RCC 7860 (cell line): ENCODE results near the gene UAP1.
A peak's percentile ranks its signal among the peaks of the same experiment; 100 is the strongest.

Experiments used
- DNase-seq: peaks from one replicate; pipeline ENCODE4 v3.0.0-alpha.2; 2015; ENCODE audit warnings: low spot score
- FAIRE-seq: peaks from 2 replicates; lab custom pipeline; 2012; peaks lifted over from hg19 to GRCh38; lab: Jason Lieb, UNC

UAP1 gene

GRCh38 chr1:162561616-162562469 is at the start of gene UAP1:
TSS of gene UAP1 (plus strand) at chr1:162561722. CDS start at chr1:162566069, 4,347 bp downstream.
- DNase-seq = no peak
- no peak for FAIRE-seq

DNA sequence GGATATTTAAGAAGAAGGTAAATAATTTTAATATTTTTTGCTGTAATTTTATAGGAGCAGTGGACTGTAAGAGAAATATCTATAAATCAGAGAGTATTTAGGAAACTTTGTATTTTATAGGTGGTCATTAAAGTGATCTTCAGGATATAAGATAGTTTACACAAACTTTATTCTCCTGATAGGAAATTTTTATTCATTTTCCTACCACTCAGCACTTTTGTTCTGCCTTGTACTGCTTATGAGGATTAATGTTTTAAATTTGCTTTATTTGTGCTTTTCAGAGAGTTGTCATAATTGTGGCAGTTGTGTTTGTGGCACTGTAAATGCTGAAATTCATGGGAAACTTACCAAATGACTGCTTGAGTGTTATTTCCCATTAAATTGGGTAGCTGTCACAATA is 34.2 kb upstream of the UAP1 start:
- DNase-seq = no peak
- FAIRE-seq = no peak

- DNase-seq (no peak), FAIRE-seq (no peak)
Measured at GRCh38 chr1:162530307-162530987, 31.1 kb upstream of the UAP1 start.

- no peak for DNase-seq
- no peak for FAIRE-seq
Measured at GRCh38 chr1:162530988-162531319, 30.6 kb upstream of the UAP1 start.

- DNase-seq (no peak), FAIRE-seq (no peak)
Measured at GRCh38 chr1:162535501-162535900, 26.0 kb upstream of the UAP1 start.

GRCh38 chr1:162536511-162536910 is 25.0 kb upstream of the UAP1 start:
- FAIRE-seq = no peak
- DNase-seq = peak; percentile 46

- FAIRE-seq = no peak
- DNase-seq = no peak
Measured at GRCh38 chr1:162537216-162537615, 24.3 kb upstream of the UAP1 start.

DNA sequence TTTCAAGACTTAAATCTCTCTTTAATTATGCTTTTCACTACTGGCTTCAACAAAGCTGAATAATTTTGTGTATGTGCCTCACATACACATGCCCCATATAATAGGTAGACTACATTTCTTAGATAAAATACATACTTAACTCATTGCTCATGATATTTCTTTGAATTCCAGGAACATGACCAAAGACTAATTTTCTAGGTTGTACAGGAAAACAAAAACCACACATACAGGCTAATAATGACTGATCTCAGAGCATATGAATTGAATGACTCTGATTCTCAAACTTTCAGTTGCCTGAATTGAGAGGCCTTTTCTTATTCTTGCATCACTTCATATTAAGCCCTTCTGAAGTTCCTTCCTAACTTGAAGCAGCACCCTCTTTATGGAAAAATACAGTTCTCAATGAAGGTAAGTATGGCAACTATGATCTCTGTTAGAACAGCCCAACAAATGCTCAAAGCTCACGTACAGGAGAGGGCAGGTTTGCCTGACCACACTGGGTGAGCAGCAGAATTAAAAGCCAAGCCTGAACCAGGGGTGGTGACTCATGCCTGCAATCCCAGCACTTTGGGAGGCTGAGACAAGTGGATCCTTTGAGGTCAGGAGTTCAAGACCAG is 22.6 kb upstream of the UAP1 start:
- DNase-seq = peak; percentile 100
- FAIRE-seq = peak; percentile 92

DNA sequence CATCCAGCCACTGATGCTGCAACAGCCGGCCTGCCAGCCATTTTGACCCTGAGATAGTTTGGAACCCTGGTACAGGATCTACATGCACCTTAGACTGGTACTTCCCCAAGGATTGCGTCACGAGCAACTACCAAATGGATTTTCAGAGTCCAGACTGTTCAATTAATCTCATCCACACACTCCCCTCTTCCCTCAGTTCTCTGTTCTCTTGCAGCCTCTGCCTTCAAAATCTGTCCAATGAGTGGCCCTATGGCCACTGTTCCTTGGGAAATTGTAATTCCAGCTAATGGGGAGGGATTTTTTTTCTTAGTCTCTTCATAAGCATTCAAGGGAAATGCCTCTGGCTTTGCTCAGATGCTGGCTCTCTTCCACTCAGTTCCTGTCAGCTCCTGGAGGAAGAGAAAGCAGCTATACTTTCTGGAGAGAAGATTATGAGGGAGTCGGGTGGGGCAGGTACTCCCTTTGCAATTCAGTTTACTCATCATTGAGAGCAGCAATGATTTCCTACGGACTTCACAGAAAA is 19.8 kb upstream of the UAP1 start:
- FAIRE-seq = peak; percentile 83
- peak; percentile 92 for DNase-seq

DNA sequence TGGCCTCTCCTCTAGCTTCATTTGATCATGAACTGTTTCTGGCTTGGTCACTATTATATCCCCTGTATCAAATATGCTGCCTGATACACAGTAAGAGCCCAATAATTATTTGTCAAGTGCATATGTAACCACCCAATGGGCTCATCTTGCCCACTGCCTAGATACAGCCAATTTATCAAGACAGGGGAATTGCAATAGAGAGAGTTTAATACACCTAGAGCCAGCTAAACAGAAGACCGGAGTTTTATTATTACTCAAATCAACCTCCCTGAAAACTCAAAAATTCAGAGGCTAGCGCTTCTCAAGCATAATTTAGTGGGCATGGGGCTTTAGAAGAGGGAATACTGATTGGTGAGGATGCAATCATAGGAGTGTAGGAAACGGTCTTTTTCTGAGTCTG is 18.3 kb upstream of the UAP1 start:
- no peak for FAIRE-seq
- no peak for DNase-seq

DNA sequence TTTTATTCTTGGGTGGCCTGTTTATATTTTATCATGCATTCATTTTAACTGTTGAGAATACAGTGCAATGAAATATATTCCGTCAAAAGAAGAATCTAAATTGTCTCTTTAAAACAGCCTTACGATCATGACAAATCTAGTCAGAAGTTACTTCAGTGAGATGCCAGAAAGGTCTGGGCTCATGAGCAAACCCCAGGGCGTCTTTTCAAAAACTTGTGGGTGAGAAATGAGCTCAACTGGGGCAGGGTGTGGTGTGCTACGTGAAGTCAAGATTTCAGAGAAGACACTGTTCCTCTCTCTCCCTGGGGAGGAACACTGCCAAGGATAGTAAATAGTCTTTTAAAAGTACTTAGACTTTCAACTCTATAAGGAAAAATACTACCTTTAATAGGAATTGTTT is 13.4 kb upstream of the UAP1 start:
- FAIRE-seq (no peak), DNase-seq (no peak)

- DNase-seq (no peak), FAIRE-seq (no peak)
Measured at GRCh38 chr1:162549001-162549400, 12.5 kb upstream of the UAP1 start.

DNA sequence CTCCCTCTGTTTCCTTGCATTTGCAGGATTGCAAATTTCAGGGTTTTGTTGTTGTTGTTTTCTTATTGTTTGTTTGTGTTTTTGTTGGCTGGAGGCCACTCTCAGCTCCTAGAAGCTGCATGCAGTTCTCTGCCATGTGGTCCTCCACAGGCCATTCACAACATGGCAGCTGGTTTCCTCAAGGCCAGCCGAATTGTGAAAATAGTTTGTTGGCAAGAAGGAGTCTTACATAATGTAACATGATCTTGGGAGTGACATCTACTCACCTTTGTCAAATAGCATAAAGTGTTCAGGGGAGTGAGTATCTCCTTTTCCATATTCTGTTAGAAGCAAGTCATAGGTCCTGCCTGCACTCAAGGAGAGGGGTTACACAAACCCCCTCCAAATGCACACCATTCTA is 10.6 kb upstream of the UAP1 start:
- FAIRE-seq (no peak), DNase-seq (no peak)

GRCh38 chr1:162551969-162552683 is 9.4 kb upstream of the UAP1 start:
- FAIRE-seq (no peak), DNase-seq (no peak)

GRCh38 chr1:162552684-162553252 is 8.8 kb upstream of the UAP1 start:
- no peak for DNase-seq
- FAIRE-seq = no peak

- DNase-seq (no peak), FAIRE-seq (no peak)
Measured at GRCh38 chr1:162554258-162554657, 7.3 kb upstream of the UAP1 start.

DNA sequence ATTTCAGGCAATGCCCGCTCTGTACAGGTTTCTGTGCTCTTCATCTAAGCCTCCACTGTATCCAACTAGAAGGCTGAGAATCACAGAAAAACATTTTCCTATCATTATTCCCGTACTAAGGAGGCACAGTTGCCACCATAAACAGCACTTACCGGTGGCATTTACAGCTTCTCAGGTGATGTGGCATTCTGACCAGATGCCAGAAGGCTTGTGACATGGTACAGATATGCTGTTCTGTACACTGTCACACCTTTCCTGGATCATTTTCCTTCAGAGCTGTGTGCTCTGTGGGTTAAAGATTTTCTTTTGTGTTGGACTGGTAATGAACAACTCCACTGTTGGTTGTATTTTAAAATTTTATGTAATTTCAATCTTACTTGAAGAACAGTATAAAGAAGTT is 4.0 kb upstream of the UAP1 start:
- DNase-seq (no peak), FAIRE-seq (no peak)

- no peak for DNase-seq
Measured at GRCh38 chr1:162560303-162561036, 1.1 kb upstream of the UAP1 start.

DNA sequence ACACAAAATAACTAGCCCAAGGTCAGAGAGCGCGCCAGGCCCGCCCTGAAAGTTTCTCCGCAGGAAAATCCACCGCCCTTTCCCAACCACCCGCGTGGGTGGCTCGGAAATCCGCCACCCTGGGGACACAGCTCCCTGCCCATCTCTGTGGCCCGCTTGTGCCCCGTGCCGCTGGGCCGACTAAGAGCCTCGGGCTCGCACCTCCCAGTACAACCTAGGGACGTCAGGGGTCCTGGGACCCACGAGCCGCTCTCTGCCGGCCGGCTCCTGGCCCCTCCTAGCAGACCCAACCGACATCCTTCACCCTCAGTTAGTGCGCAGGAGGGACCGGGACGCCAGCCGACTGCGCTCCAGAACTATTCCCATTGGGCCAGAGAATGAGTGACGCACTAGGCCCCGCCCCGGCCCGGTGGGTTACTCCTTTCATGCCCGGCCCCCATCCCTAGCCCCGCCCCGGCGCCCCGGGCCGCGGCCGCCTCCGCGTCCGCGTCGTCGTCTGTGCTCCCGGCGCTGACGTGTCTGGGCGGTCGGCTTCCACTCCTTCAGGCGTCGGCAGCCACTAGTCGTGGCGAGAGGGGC is 396 bp upstream of the UAP1 start:
- FAIRE-seq (no peak), DNase-seq (peak; percentile 93)

More at GRCh38 chr1:162560303-162561036, 1.1 kb upstream of the UAP1 start:
- FAIRE-seq = no peak

DNA sequence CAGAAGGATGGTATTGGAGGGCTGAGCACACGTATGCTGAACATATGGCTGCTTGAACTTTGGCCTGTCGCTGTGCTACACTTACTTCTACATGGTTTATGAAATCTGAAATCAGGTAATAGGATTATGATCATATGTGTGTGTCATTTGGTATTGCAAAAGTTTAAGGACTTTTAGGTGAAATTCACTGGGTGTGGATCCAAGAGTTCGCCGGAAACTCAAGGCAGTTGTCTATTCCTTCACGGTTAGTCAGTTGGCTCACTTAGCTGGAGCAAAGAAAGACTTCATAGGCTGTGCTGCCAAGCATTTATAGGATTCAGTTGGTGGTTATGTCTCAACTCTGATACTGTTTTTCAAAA is 927 bp downstream of the UAP1 start:
- DNase-seq (peak; percentile 52), FAIRE-seq (peak; percentile 45)
